Type B pancreatic cell (in vitro differentiated cells): ENCODE data around the gene GJD4. TPM values are rescaled to one million over a fixed set of nuclear protein-coding genes. Genes with fewer than 3 reads are reported as not detected.

Source experiments
- DNase-seq: peaks from one replicate; pipeline ENCODE4 v3.0.0; 2021; ENCODE audit warnings: mixed read lengths; ENCODE audit not compliant: unreplicated experiment; ENCODE audit errors: extremely low spot score
- H3K27ac Mint-ChIP-seq: 2 replicates; pipeline ENCODE4 v1.8.0; 2021; ENCODE audit warnings: mild to moderate bottlenecking, mixed read lengths
- H3K27me3 Mint-ChIP-seq: 2 replicates; pipeline ENCODE4 v1.8.0; 2021; ENCODE audit warnings: mixed read lengths
- H3K36me3 Mint-ChIP-seq: 2 replicates; pipeline ENCODE4 v1.8.0; 2021; ENCODE audit warnings: mixed read lengths
- H3K4me1 Mint-ChIP-seq: one replicate; pipeline ENCODE4 v1.8.0; 2021; ENCODE audit warnings: mixed read lengths; ENCODE audit not compliant: unreplicated experiment
- H3K4me3 Mint-ChIP-seq: 2 replicates; pipeline ENCODE4 v1.8.0; 2021; ENCODE audit warnings: mild to moderate bottlenecking, mixed read lengths
- H3K9me3 Mint-ChIP-seq: 2 replicates; pipeline ENCODE4 v1.8.0; 2021; ENCODE audit warnings: mixed read lengths
- CTCF ChIP-seq: fragments of 200-600 bp; sonication (generic); conservative IDR thresholded peaks from 2 replicates; pipeline ENCODE4 v1.5.0; 2021; ENCODE audit warnings: antibody characterized with exemption, mild to moderate bottlenecking
- total RNA-seq: library from RNA; stranded (reverse); gene quantifications from 2 replicates; pipeline ENCODE4 v1.2.1, GENCODE V29; 2021; ENCODE audit warnings: low replicate concordance

GJD4 gene
- total RNA-seq, 1 donor from 2014 or later = not detected

- TF ChIP-seq CTCF = no peak
- Mint-ChIP-seq H3K27me3 (no peaks in the 10 kb centered on the region), H3K9me3 (no peaks in the 10 kb centered on the region), H3K4me1 (no peaks in the 10 kb centered on the region), H3K4me3 (no peak overlapping the region), H3K36me3 (peaks cover 22% of the 10 kb centered on the region), H3K27ac (no peak overlapping the region)
- DNase-seq = no peak
Measured at GRCh38 chr10:35568483-35569015, 36.6 kb upstream of the GJD4 start.

DNA sequence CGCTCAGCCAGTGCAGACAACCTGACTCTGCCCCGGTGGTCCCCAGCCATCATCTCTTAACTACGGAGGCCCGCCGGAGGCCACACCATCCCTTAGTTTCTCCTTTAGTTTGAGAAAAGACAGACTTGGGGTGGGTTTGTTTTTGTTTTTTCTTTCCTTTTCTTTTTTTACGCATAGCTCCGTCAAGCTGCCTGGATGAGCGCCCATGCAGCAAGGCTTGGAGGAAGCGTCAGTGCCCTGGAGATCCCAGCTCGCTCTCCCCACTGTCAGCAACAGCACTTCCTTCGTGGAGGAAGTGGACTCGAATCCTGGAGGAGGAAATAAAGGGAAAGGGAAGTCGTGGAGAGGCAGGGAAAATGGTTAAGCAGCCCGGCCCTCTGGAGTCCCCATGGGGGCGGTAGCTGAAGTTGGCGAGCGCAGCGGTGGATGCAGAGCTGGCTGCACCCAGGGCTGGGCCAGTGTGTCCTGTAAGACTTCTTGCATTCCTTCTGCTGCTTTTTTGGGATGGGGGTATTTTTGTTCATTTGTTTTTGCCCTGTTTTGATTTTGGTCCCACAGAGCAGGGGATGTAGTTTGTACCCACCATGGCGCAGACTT, 35.9 kb upstream of the GJD4 start:
- H3K9me3 Mint-ChIP-seq = no peaks in the 10 kb centered on the region
- no peak overlapping the region for H3K27ac Mint-ChIP-seq
- peaks cover 28% of the 10 kb centered on the region for H3K36me3 Mint-ChIP-seq
- no peak for DNase-seq
- no peaks in the 10 kb centered on the region for H3K4me1 Mint-ChIP-seq
- no peak for TF ChIP-seq CTCF
- no peak overlapping the region for H3K4me3 Mint-ChIP-seq
- no peaks in the 10 kb centered on the region for H3K27me3 Mint-ChIP-seq

- Mint-ChIP-seq H3K4me1 (no peaks in the 10 kb centered on the region), H3K9me3 (no peaks in the 10 kb centered on the region), H3K4me3 (no peak overlapping the region), H3K27ac (no peak overlapping the region), H3K27me3 (no peaks in the 10 kb centered on the region), H3K36me3 (peaks cover 30% of the 10 kb centered on the region)
- no peak for TF ChIP-seq CTCF
- DNase-seq = no peak
Measured at GRCh38 chr10:35569836-35570235, 35.3 kb upstream of the GJD4 start.

GRCh38 chr10:35570397-35570796, 34.7 kb upstream of the GJD4 start:
- H3K27ac Mint-ChIP-seq = no peak overlapping the region
- peaks cover 33% of the 10 kb centered on the region for H3K36me3 Mint-ChIP-seq
- H3K4me3 Mint-ChIP-seq = no peak overlapping the region
- H3K4me1 Mint-ChIP-seq = no peaks in the 10 kb centered on the region
- H3K27me3 Mint-ChIP-seq = no peaks in the 10 kb centered on the region
- no peak for DNase-seq
- no peak for TF ChIP-seq CTCF
- no peaks in the 10 kb centered on the region for H3K9me3 Mint-ChIP-seq

DNA sequence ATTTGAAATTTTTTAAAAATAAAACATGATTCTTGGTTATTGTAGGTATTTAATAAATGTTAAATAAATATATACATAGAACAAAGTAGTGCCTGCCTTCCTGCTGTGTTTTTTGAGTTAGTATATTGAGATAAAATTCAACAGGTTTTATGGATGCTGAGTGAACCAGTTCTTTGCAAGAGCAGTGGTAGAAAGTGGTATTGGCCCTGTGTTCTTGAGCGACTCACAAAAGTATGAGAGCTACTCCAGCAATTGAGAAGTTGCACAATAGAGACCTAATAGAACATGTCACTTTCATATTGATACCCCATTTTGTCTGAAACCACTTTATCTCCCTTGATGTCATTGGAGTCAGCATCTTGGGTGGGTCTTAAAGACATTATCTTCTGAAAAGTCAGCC, 32.6 kb upstream of the GJD4 start:
- no peak for TF ChIP-seq CTCF
- Mint-ChIP-seq H3K4me1 (no peaks in the 10 kb centered on the region), H3K4me3 (no peak overlapping the region), H3K9me3 (no peaks in the 10 kb centered on the region), H3K27me3 (no peaks in the 10 kb centered on the region), H3K27ac (no peak overlapping the region), H3K36me3 (peaks cover 29% of the 10 kb centered on the region)
- DNase-seq = no peak
